ENCODE measurements around the gene SH3BP5L.
"Not testable (repeated sequence)": the region's sequence is repeated elsewhere in the genome, so short reads cannot be mapped to it uniquely, and the experiment has no call there.

The SH3BP5L gene

GRCh38 chr1:248812736-248813425, 12.8 kb downstream of the SH3BP5L start:
- no peak overlapping the region for H3K9ac ChIP-seq (ENCODE audit: low read depth, low read length)
- H3K27me3 ChIP-seq (ENCODE audit: insufficient read depth, low read length): no peaks in the 10 kb centered on the region
- H3K27ac ChIP-seq (ENCODE audit: low read length): no peak overlapping the region
- no peaks in the 10 kb centered on the region for H3K9me3 ChIP-seq (ENCODE audit: insufficient read depth, low read depth, low read length)
- H3K4me3 ChIP-seq (ENCODE audit: low read length): no peak overlapping the region
- H3K36me3 ChIP-seq (ENCODE audit: insufficient read depth, low read depth, low read length): peaks cover 52% of the 10 kb centered on the region
- H3K4me1 ChIP-seq (ENCODE audit: insufficient read depth, low read length): peaks cover 4% of the 10 kb centered on the region; the same call in 1 of the 2 replicates

DNA sequence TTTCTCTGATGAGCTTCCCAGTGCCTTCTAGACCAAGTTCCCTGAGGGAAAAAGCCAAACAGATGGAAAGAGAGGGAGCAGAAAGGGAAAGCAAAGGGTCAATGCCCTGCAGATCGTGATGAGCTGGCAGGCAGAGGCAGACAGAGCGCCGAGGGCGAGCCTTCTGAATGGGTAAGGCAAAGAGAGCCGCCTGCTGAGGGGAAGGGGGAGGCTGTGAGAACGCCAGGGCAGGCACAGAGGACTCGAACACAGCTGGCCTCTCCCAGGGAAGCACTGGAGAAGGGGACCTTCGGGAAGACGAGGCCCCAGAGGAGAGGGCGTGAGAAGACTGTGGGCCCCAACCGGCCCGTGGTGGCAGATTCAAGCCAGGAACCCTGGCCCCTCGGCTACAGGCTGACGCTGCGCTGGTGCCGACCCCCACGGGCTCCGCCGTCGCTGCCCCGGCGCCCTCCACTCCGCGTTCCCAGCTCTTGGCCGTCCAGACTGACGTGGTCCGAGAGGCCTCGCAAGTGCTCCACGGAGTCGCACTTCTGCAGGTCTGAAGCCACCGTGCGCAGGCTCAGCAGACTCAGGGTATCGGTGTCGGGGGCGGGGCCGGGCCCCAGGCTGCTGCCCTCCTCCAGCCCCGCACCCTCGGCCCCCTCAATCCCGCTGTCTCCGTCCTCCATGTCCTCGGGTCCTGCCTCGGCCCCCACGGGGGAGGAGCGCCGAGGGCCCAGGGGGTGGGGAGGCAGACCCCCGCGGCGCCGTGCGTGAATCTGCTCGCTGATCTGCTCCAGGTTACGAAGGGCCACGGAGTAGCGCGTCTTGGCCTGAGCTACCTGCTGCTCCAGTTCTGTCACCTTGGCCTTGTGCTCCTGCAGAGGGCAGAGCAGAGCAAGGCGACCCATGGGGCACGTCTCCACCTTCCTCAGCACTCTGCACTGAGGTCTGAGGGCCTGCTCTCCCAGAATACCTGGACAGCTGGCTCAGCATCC, 13.9 kb downstream of the SH3BP5L start:
- Histone ChIP-seq H3K4me3 (ENCODE audit: low read length) (no peak overlapping the region), H3K36me3 (ENCODE audit: insufficient read depth, low read depth, low read length) (peaks cover 50% of the 10 kb centered on the region), H3K9ac (ENCODE audit: low read depth, low read length) (no peak overlapping the region), H3K9me3 (ENCODE audit: insufficient read depth, low read depth, low read length) (no peaks in the 10 kb centered on the region), H3K27me3 (ENCODE audit: insufficient read depth, low read length) (no peaks in the 10 kb centered on the region), H3K4me1 (ENCODE audit: insufficient read depth, low read length) (peaks cover 4% of the 10 kb centered on the region; the same call in 1 of the 2 replicates), H3K27ac (ENCODE audit: low read length) (no peak overlapping the region)

DNA sequence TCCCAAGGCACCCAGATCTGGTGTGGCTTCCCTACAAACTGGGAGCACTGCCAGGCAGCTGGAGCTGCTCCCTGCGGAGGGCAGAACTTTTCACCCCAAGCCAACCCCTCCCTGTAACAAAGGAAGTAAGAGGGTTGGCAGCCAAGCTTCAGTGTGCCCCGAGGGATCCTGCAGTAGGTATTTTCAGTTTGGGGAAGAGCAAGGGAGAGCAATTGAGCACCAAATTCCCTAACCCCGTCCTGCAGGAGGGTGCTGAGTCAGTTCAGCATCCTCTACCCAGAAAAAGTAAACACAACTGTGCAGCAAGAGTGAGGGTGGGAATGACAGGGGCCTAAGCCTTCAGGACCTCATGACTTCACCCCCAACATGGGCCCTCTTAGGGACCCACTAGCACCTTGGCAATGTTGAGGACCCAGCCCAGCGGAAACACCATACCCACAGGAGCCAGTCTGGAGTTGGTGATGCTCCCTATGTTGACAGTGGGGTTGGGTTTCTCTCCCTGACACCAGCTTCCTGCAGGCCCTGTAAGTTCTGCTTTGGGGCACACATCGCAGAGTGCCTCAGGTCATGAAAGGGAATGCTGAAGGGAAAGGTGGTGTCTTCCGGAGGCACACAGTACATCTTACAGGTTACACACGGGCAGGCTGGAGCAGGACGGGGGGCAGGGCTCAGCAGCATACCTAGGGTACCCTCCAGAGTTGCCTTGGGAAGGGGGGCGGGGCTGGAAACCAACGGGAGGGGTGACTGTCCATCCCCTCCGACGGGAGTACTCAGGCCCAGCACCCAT, 14.8 kb downstream of the SH3BP5L start:
- Histone ChIP-seq H3K4me1 (ENCODE audit: insufficient read depth, low read length) (peaks cover 4% of the 10 kb centered on the region; the same call in 1 of the 2 replicates), H3K4me3 (ENCODE audit: low read length) (no peak overlapping the region), H3K27me3 (ENCODE audit: insufficient read depth, low read length) (no peaks in the 10 kb centered on the region), H3K9ac (ENCODE audit: low read depth, low read length) (no peak overlapping the region), H3K36me3 (ENCODE audit: insufficient read depth, low read depth, low read length) (peaks cover 41% of the 10 kb centered on the region), H3K27ac (ENCODE audit: low read length) (no peak overlapping the region), H3K9me3 (ENCODE audit: insufficient read depth, low read depth, low read length) (peaks cover 2% of the 10 kb centered on the region; the same call in 1 of the 2 replicates)

DNA sequence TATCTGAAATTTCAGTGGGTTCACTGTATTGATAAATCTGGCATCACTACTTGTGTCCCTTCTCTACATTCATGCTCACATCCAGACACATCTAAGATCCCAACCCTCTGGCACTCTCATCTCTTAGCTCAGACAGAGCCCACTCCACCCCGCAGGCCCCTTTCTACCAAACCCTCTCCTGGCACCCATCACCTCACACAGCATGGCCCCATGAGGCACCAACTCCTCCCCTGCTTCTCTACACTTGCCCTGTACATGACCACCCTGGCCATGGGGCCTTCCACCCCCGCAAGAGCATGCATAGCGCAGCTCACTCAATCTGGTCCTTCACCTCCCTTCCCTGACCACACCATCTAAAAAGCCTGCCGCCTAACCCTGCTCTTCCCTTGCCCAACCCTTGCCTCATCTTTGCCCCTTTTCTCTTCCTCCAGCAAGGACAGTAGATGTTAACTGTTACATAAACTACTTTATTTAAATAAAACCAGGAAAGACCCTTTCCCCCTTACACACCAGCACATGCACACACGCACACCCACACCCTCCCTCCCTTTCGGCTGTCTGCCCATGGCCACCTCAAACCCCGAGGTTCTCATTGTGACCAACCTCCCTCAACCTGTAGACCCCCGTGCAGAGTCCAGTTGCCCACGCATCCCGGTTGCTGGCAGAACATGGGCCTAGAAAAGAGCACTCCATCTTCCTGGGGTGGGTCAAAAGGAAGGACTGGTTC, 15.6 kb downstream of the SH3BP5L start:
- Histone ChIP-seq H3K9me3 (ENCODE audit: insufficient read depth, low read depth, low read length) (peaks cover 10% of the 10 kb centered on the region; the same call in 1 of the 2 replicates), H3K4me1 (ENCODE audit: insufficient read depth, low read length) (no peaks in the 10 kb centered on the region; the same call in 1 of the 2 replicates), H3K27me3 (ENCODE audit: insufficient read depth, low read length) (no peaks in the 10 kb centered on the region), H3K36me3 (ENCODE audit: insufficient read depth, low read depth, low read length) (peaks cover 34% of the 10 kb centered on the region), H3K27ac (ENCODE audit: low read length) (no peak overlapping the region), H3K4me3 (ENCODE audit: low read length) (no peak overlapping the region), H3K9ac (ENCODE audit: low read depth, low read length) (no peak overlapping the region)

DNA sequence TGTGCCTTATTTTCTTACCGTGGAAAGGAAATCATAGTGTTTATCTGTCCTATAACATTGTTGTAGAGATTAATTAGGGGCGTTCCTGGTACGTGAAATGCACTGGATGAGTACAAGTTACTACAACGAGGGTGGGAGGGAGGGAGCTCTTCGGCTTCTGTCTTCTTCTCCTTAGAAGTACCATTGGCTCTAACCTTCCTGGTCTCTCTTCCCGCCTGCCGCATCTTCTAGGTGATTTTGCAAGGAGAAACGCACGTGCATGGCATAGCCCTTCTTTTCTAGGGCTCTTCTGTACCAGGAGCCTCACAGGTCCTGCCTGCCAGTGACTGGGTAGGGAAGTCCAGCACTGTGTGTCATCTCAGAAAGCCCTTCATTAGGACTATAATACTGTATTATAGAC, 16.8 kb downstream of the SH3BP5L start:
- no peak overlapping the region for H3K27ac ChIP-seq (ENCODE audit: low read length)
- H3K4me1 ChIP-seq (ENCODE audit: insufficient read depth, low read length): no peaks in the 10 kb centered on the region
- H3K9ac ChIP-seq (ENCODE audit: low read depth, low read length): no peak overlapping the region
- peaks cover 21% of the 10 kb centered on the region for H3K36me3 ChIP-seq (ENCODE audit: insufficient read depth, low read depth, low read length)
- no peak overlapping the region for H3K4me3 ChIP-seq (ENCODE audit: low read length)
- H3K27me3 ChIP-seq (ENCODE audit: insufficient read depth, low read length): no peaks in the 10 kb centered on the region
- peaks cover 21% of the 10 kb centered on the region for H3K9me3 ChIP-seq (ENCODE audit: insufficient read depth, low read depth, low read length)

GRCh38 chr1:248807067-248807737, 18.5 kb downstream of the SH3BP5L start:
- H3K9ac ChIP-seq (ENCODE audit: low read depth, low read length): no peak overlapping the region
- H3K36me3 ChIP-seq (ENCODE audit: insufficient read depth, low read depth, low read length): peaks cover 9% of the 10 kb centered on the region; the same call in 1 of the 2 replicates
- no peaks in the 10 kb centered on the region for H3K4me1 ChIP-seq (ENCODE audit: insufficient read depth, low read length)

GRCh38 chr1:248805876-248806275, 19.8 kb downstream of the SH3BP5L start:
- no peak overlapping the region for H3K4me3 ChIP-seq (ENCODE audit: low read length)
- no peak overlapping the region for H3K9ac ChIP-seq (ENCODE audit: low read depth, low read length)
- H3K9me3 ChIP-seq (ENCODE audit: insufficient read depth, low read depth, low read length): peaks cover 46% of the 10 kb centered on the region
- no peak overlapping the region for H3K27ac ChIP-seq (ENCODE audit: low read length)
- no peaks in the 10 kb centered on the region for H3K4me1 ChIP-seq (ENCODE audit: insufficient read depth, low read length)
- H3K27me3 ChIP-seq (ENCODE audit: insufficient read depth, low read length): no peaks in the 10 kb centered on the region
- peaks cover under 1% of the 10 kb centered on the region; the same call in 1 of the 2 replicates for H3K36me3 ChIP-seq (ENCODE audit: insufficient read depth, low read depth, low read length)

More at GRCh38 chr1:248807067-248807737, 18.5 kb downstream of the SH3BP5L start:
- H3K27me3 ChIP-seq (ENCODE audit: insufficient read depth, low read length): no peaks in the 10 kb centered on the region
- H3K4me3 ChIP-seq (ENCODE audit: low read length): no peak overlapping the region
- H3K27ac ChIP-seq (ENCODE audit: low read length): no peak overlapping the region
- H3K9me3 ChIP-seq (ENCODE audit: insufficient read depth, low read depth, low read length): peaks cover 33% of the 10 kb centered on the region

GRCh38 chr1:248804771-248805681, 20.7 kb downstream of the SH3BP5L start:
- no peaks in the 10 kb centered on the region for H3K36me3 ChIP-seq (ENCODE audit: insufficient read depth, low read depth, low read length)
- no peak overlapping the region for H3K27ac ChIP-seq (ENCODE audit: low read length)
- H3K27me3 ChIP-seq (ENCODE audit: insufficient read depth, low read length): no peaks in the 10 kb centered on the region
- peaks cover 55% of the 10 kb centered on the region for H3K9me3 ChIP-seq (ENCODE audit: insufficient read depth, low read depth, low read length)
- no peak overlapping the region for H3K4me3 ChIP-seq (ENCODE audit: low read length)
- H3K4me1 ChIP-seq (ENCODE audit: insufficient read depth, low read length): no peaks in the 10 kb centered on the region
- H3K9ac ChIP-seq (ENCODE audit: low read depth, low read length): no peak overlapping the region

- H3K27me3 ChIP-seq (ENCODE audit: insufficient read depth, low read length); H3K9ac ChIP-seq (ENCODE audit: low read depth, low read length); H3K27ac ChIP-seq (ENCODE audit: low read length); H3K36me3 ChIP-seq (ENCODE audit: insufficient read depth, low read depth, low read length); H3K4me1 ChIP-seq (ENCODE audit: insufficient read depth, low read length); H3K4me3 ChIP-seq (ENCODE audit: low read length): not testable (repeated sequence)
- peaks cover 70% of the 10 kb centered on the region for H3K9me3 ChIP-seq (ENCODE audit: insufficient read depth, low read depth, low read length)
Observed at GRCh38 chr1:248803501-248803900, 22.2 kb downstream of the SH3BP5L start.

DNA sequence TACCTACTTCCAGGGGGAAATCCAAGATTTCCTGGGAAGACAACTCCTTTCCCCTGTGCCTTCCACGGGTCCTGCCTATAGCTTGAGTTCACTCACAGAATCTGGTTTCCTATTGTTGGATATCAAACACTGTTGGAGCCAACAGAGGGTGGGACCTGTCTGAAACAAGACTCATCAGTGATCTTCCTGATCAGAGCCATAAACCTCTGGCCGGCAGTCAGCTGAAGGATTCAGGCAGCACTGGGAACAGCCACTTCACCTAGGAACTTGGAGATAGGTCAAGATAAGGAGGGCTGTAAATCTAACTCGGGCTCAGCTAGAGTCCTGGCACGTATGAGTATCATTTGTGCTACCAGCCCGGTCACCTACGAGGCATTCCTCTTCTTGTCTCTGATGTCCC, 23.3 kb downstream of the SH3BP5L start:
- H3K4me3 ChIP-seq (ENCODE audit: low read length): no peak overlapping the region
- H3K27ac ChIP-seq (ENCODE audit: low read length): no peak overlapping the region
- H3K36me3 ChIP-seq (ENCODE audit: insufficient read depth, low read depth, low read length): no peaks in the 10 kb centered on the region
- H3K9me3 ChIP-seq (ENCODE audit: insufficient read depth, low read depth, low read length): peaks cover 80% of the 10 kb centered on the region
- H3K4me1 ChIP-seq (ENCODE audit: insufficient read depth, low read length): no peaks in the 10 kb centered on the region
- H3K9ac ChIP-seq (ENCODE audit: low read depth, low read length): no peak overlapping the region
- H3K27me3 ChIP-seq (ENCODE audit: insufficient read depth, low read length): no peaks in the 10 kb centered on the region
